Sigmoid colon (tissue), 7 donors: ENCODE measurements around the gene TM9SF2. TPM values are rescaled to one million over a fixed set of nuclear protein-coding genes. Genes with fewer than 3 reads are reported as not detected.

ENCODE experiments used
- DNase-seq: peaks from one replicate; pipeline ENCODE4 v3.0.0-alpha.2; 2019
- H3K27ac ChIP-seq, 4 donors: fragments of 200-600 bp; sonication (generic); one replicate each; pipeline ENCODE4 v1.5.1; 2016 to 2019; ENCODE audit warnings: mild to moderate bottlenecking in 1 of 4
- H3K27me3 ChIP-seq, 3 donors: fragments of 200-600 bp; sonication (generic); one replicate each; pipeline ENCODE4 v1.5.1; 2019; ENCODE audit warnings: mild to moderate bottlenecking in 1 of 3
- H3K36me3 ChIP-seq, 4 donors: fragments of 200-600 bp; sonication (generic); one replicate each; pipeline ENCODE4 v1.5.1; 2016 to 2019
- H3K4me1 ChIP-seq, 4 donors: fragments of 200-600 bp; sonication (generic); one replicate each; pipeline ENCODE4 v1.5.1; 2017 to 2019
- H3K4me3 ChIP-seq, 4 donors: fragments of 200-600 bp; sonication (generic); one replicate each; pipeline ENCODE4 v1.5.1; 2017 to 2019; ENCODE audit warnings: mild to moderate bottlenecking in 2 of 4, moderate library complexity in 1 of 4
- H3K9me3 ChIP-seq, 4 donors: fragments of 200-600 bp in 3 of 4; sonication (generic) in 3 of 4; one replicate each; pipeline versions ENCODE4 v1.5.1 to v1.6.1; 2013 to 2019
- CTCF ChIP-seq, 4 experiments: fragments of 450-650 bp in 3 of 4; fragments of 200-600 bp in 1 of 4; IDR thresholded peaks; one replicate each; pipeline ENCODE4 v1.5.1; 2016 to 2019; ENCODE audit warnings: antibody characterized with exemption in 4 of 4, mild to moderate bottlenecking in 3 of 4, moderate library complexity in 2 of 4
- EP300 ChIP-seq, 4 donors: sonication (generic); formaldehyde crosslinking; IDR thresholded peaks; one replicate each; pipeline ENCODE4 v1.6.1; 2017; ENCODE audit warnings: antibody characterized with exemption in 4 of 4
- POLR2A ChIP-seq, 2 donors: fragments of 450-650 bp; IDR thresholded peaks; one replicate each; pipeline ENCODE4 v1.6.1; 2016; ENCODE audit warnings: antibody characterized with exemption in 2 of 2, mild to moderate bottlenecking in 2 of 2, moderate library complexity in 2 of 2
- POLR2AphosphoS5 ChIP-seq, 4 donors: sonication (generic); formaldehyde crosslinking; IDR thresholded peaks; one replicate each; pipeline ENCODE4 v1.6.1; 2017; ENCODE audit warnings: antibody characterized with exemption in 4 of 4
- WGBS, 2 donors: extraction: QIAGEN DNeasy Blood & Tissue Kit; methylation state at CpG; one replicate each; pipeline ENCODE4 v1.1.7; 2013; 5-methylcytosine and 5-hydroxymethylcytosine counted together
- intact Hi-C: fragments of 100-400 bp; cut with DNase I; formaldehyde crosslinking; loops from one replicate; pipeline ENCODE4 v1.15.1; 2023
- polyA plus RNA-seq, 3 donors: library from polyadenylated mRNA; stranded (reverse); fragments of 200-250 nt; gene quantifications; one replicate each; pipeline ENCODE4 v1.2.3, GENCODE V29; 2013
- total RNA-seq, 4 donors: library from RNA; depleted of rRNA; stranded (reverse); fragments of >200 nt; gene quantifications; one replicate each; pipeline ENCODE4 v1.1.0, GENCODE V29; 2016
- donor health status: healthy with polysubstance abuse.
- donor health status: Bipolar disorder and iron deficiency.
- donor health status: healthy.

The TM9SF2 gene
- total and polyA plus RNA-seq, 7 donors = 21.6 to 110 (median 61.6) TPM

GRCh38 chr13:99590519-99591011 is 89.3 kb downstream of the TM9SF2 start:
- DNase-seq = no peak
- H3K4me3 ChIP-seq = no peak overlapping the region
- H3K27me3 ChIP-seq = no peaks in the 10 kb centered on the region
- TF ChIP-seq POLR2A (IDR thresholded peaks at IDR 0.05) = no peak
- no peak for TF ChIP-seq CTCF (IDR thresholded peaks at IDR 0.05)
- no peak for TF ChIP-seq POLR2AphosphoS5 (IDR thresholded peaks at IDR 0.05)
- no peak for TF ChIP-seq EP300 (IDR thresholded peaks at IDR 0.05)
- intact Hi-C loops = no loop called here
- H3K9me3 ChIP-seq = no peaks in the 10 kb centered on the region
- H3K4me1 ChIP-seq = no peaks in the 10 kb centered on the region
- H3K36me3 ChIP-seq = no peaks in the 10 kb centered on the region
- no peak overlapping the region for H3K27ac ChIP-seq
- 74 to 88% methylated on average over 3 of the region's 3 CpGs for WGBS, 2 donors

- WGBS, 2 donors = 82 to 89% methylated on average over 5 of the region's 5 CpGs
- no peak overlapping the region for H3K4me3 ChIP-seq
- H3K27ac ChIP-seq = no peak overlapping the region
- H3K4me1 ChIP-seq = no peaks in the 10 kb centered on the region
- H3K27me3 ChIP-seq = no peaks in the 10 kb centered on the region
- no peaks in the 10 kb centered on the region for H3K36me3 ChIP-seq
- no peaks in the 10 kb centered on the region for H3K9me3 ChIP-seq
- DNase-seq = no peak
- intact Hi-C loops = no loop called here
- TF ChIP-seq POLR2A (IDR thresholded peaks at IDR 0.05) = no peak
- no peak for TF ChIP-seq CTCF (IDR thresholded peaks at IDR 0.05)
Observed at GRCh38 chr13:99596180-99596579, 94.9 kb downstream of the TM9SF2 start.

DNA sequence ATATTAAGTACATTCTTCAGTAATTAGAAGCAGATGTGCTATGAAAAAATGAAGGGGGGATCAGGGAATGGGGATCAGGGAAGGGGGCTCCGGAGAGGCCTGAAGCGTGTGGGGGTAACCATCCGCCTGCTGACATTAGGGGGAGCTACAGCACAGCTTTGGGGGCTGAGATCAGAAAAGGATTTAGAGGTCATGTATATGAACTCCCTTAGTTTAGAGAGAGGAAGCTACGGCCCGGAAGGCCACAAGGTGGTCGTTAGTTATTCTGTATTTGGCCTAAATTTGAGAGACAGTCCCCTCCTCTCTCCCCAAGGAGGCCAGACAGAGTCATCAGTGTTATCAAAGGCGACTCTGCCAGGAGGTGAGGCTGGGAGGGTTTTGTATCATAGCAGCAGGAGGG is 99.0 kb downstream of the TM9SF2 start:
- Histone ChIP-seq H3K27ac (no peak overlapping the region), H3K4me3 (no peak overlapping the region), H3K4me1 (no peaks in the 10 kb centered on the region), H3K9me3 (no peaks in the 10 kb centered on the region), H3K27me3 (no peaks in the 10 kb centered on the region), H3K36me3 (no peaks in the 10 kb centered on the region)
- 66 to 73% methylated on average over 7 of the region's 7 CpGs for WGBS, 2 donors
- DNase-seq = no peak
- TF ChIP-seq CTCF (IDR thresholded peaks at IDR 0.05) (no peak), POLR2AphosphoS5 (IDR thresholded peaks at IDR 0.05) (no peak), POLR2A (IDR thresholded peaks at IDR 0.05) (no peak), EP300 (IDR thresholded peaks at IDR 0.05) (no peak)
- intact Hi-C loops = loop anchor here (10.0 kb wide), 2 partner anchors 166 to 394 kb away; no protein-coding TSS in a partner anchor

DNA sequence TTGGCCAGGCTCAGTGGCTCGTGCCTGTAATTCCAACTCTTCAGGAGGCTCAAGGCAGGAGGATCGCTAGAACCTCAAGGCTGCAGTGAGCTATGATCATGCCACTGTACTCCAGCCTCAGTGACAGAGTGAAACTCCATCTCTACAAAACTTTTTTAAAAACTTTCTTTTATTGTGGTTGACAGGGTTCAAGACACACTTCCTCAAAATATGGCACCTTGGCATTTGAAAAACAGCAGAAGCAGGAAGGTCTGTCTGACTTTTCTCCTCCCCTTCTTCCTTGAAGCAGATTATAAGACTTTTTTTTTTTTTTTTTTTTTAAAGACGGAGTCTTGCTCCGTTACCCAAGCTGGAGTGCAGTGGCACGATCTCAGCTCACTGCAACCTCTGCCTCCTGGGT is 100.3 kb downstream of the TM9SF2 start:
- no peak for DNase-seq
- H3K4me1 ChIP-seq = peaks cover 0 to 7% (median 4%) of the 10 kb centered on the region in 4 donors
- H3K9me3 ChIP-seq = no peaks in the 10 kb centered on the region
- H3K27ac ChIP-seq = no peak overlapping the region
- no peaks in the 10 kb centered on the region for H3K27me3 ChIP-seq
- no peak overlapping the region for H3K4me3 ChIP-seq
- no peaks in the 10 kb centered on the region for H3K36me3 ChIP-seq
- intact Hi-C loops = loop anchor here (10.0 kb wide), 2 partner anchors 167 to 393 kb away; no protein-coding TSS in a partner anchor
- no peak for TF ChIP-seq EP300 (IDR thresholded peaks at IDR 0.05)
- TF ChIP-seq POLR2A (IDR thresholded peaks at IDR 0.05) = no peak
- TF ChIP-seq CTCF (IDR thresholded peaks at IDR 0.05) = no peak
- TF ChIP-seq POLR2AphosphoS5 (IDR thresholded peaks at IDR 0.05) = no peak
- WGBS, 2 donors = 62 to 88% methylated on average over 5 of the region's 5 CpGs

DNA sequence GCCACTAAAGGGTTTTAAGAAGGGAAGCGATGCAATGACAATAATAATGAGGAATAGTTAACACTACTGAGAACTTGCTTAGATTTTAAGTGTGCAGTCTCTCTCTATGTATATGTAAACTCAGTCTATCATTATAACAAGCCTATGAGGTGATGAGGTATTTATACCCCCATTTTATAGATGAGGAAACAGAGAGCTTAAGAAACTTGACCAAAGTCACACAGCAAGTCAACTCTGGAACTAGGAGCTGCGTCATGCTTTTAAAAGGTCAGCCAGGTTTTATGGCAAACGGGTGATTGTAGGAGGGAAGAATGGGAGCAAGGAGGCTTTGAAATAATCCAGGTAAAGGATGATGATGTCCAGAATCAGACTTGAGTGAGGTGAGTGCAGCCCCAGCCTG is 103.4 kb downstream of the TM9SF2 start:
- no peak overlapping the region for H3K4me3 ChIP-seq
- H3K27me3 ChIP-seq = no peaks in the 10 kb centered on the region
- no peak for TF ChIP-seq POLR2AphosphoS5 (IDR thresholded peaks at IDR 0.05)
- no peak for TF ChIP-seq CTCF (IDR thresholded peaks at IDR 0.05)
- TF ChIP-seq POLR2A (IDR thresholded peaks at IDR 0.05) = no peak
- no peak for TF ChIP-seq EP300 (IDR thresholded peaks at IDR 0.05)
- peaks cover 0 to 7% (median 4%) of the 10 kb centered on the region in 4 donors for H3K4me1 ChIP-seq
- no peak overlapping the region for H3K27ac ChIP-seq
- no peaks in the 10 kb centered on the region for H3K36me3 ChIP-seq
- intact Hi-C loops = loop anchor here (5.0 to 10.0 kb wide), 4 partner anchors 102 to 483 kb away; partner anchors contain the start of genes PCCA and TM9SF2
- H3K9me3 ChIP-seq = no peaks in the 10 kb centered on the region
- DNase-seq = no peak
- WGBS, 2 donors = 92 to 95% methylated on average over 3 of the region's 3 CpGs
